Measurements from ENCODE around the gene EHF.

DNA sequence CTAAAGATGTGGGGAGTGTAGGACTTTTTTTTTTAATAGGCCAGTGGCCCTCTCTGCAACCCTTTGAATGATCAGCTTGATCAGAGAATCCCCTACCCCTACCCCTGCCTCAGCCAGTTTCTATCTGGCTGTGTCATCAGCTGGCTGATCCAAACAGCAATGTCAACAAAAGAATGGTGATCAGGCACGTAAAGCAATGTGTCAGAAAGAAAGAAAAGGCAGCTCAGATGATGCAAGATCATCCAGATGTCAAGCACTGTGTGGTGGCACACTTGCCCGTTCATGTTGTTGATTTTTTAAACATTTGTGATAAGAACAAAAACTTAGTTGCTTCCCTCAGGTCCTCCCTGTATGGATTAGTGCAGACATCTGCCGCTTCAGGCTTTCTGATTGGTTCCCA is 26.3 kb upstream of the EHF start:
- TF ChIP-seq, protein P1, sequence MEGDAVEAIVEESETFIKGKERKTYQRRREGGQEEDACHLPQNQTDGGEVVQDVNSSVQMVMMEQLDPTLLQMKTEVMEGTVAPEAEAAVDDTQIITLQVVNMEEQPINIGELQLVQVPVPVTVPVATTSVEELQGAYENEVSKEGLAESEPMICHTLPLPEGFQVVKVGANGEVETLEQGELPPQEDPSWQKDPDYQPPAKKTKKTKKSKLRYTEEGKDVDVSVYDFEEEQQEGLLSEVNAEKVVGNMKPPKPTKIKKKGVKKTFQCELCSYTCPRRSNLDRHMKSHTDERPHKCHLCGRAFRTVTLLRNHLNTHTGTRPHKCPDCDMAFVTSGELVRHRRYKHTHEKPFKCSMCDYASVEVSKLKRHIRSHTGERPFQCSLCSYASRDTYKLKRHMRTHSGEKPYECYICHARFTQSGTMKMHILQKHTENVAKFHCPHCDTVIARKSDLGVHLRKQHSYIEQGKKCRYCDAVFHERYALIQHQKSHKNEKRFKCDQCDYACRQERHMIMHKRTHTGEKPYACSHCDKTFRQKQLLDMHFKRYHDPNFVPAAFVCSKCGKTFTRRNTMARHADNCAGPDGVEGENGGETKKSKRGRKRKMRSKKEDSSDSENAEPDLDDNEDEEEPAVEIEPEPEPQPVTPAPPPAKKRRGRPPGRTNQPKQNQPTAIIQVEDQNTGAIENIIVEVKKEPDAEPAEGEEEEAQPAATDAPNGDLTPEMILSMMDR (conservative IDR thresholded peaks at IDR 0.05; ENCODE audit: low read depth, low read length), result no peak
- TF ChIP-seq EZH2 (IDR thresholded peaks at IDR 0.05; ENCODE audit: low read length, unreplicated experiment), result no peak
